DND-41 (cell line): ENCODE measurements around the gene LGR4.

Experiments
- ATAC-seq: fragments of 200-7000 bp; cut with Tn5 transposase; 3 replicates; pipeline ENCODE4 v1.9.1; 2021; ENCODE audit warnings: low read depth; ENCODE audit not compliant: insufficient read depth
- DNase-seq: peaks from one replicate; pipeline ENCODE4 v3.0.0-alpha.2; 2020
- H2AFZ ChIP-seq: 2 replicates; pipeline ENCODE4 v1.6.0; 2012; ENCODE audit warnings: low read depth, low read length
- H3K27ac ChIP-seq: 2 replicates; pipeline ENCODE4 v1.5.1; 2012; ENCODE audit warnings: low read length, inconsistent platforms
- H3K27me3 ChIP-seq: fragments of 200-600 bp; sonication (generic); 2 replicates; pipeline ENCODE4 v1.6.0; 2012; ENCODE audit warnings: low read length, mild to moderate bottlenecking, inconsistent platforms; ENCODE audit not compliant: insufficient read depth, poor library complexity
- H3K36me3 ChIP-seq: 2 replicates; pipeline ENCODE4 v1.5.1; 2012; ENCODE audit warnings: low read length, inconsistent platforms; ENCODE audit not compliant: insufficient read depth
- H3K4me1 ChIP-seq: 2 replicates; pipeline ENCODE4 v1.5.1; 2012; ENCODE audit warnings: mild to moderate bottlenecking, low read length; ENCODE audit not compliant: insufficient read depth
- H3K4me2 ChIP-seq: 2 replicates; pipeline ENCODE4 v1.6.0; 2012; ENCODE audit warnings: mild to moderate bottlenecking, moderate library complexity, low read length, inconsistent platforms; ENCODE audit not compliant: insufficient read depth
- H3K4me3 ChIP-seq, 2 experiments: fragments of 200-600 bp in 1 of 2; shearing (Covaris generic) in 1 of 2; 2 replicates each; pipeline ENCODE4 v1.5.1; 2012 to 2016; ENCODE audit warnings: inconsistent platforms in 2 of 2, low read length in 2 of 2, mild to moderate bottlenecking in 2 of 2, low read depth in 1 of 2, moderate library complexity in 1 of 2
- H3K79me2 ChIP-seq: 2 replicates; pipeline ENCODE4 v1.6.0; 2012; ENCODE audit warnings: low read length, inconsistent platforms; ENCODE audit not compliant: insufficient read depth
- H3K9ac ChIP-seq: 2 replicates; pipeline ENCODE4 v1.6.0; 2012; ENCODE audit warnings: low read depth, mild to moderate bottlenecking, inconsistent platforms, low read length, moderate library complexity
- H3K9me3 ChIP-seq: 2 replicates; pipeline ENCODE4 v1.5.1; 2012; ENCODE audit warnings: low read length, moderate library complexity, mild to moderate bottlenecking, inconsistent platforms; ENCODE audit not compliant: insufficient read depth, severe bottlenecking
- H4K20me1 ChIP-seq: 2 replicates; pipeline ENCODE4 v1.6.0; 2012; ENCODE audit warnings: low read length; ENCODE audit not compliant: insufficient read depth
- EZH2 ChIP-seq: IDR thresholded peaks from 3 replicates; pipeline ENCODE4 v1.6.1; 2012; ENCODE audit warnings: borderline replicate concordance, low read depth, mild to moderate bottlenecking, moderate library complexity, low read length, inconsistent platforms; ENCODE audit not compliant: severe bottlenecking
- TF ChIP-seq, protein P1 (sequence below): IDR thresholded peaks from 2 replicates; pipeline ENCODE4 v1.5.1; 2012; ENCODE audit warnings: borderline replicate concordance, low read length, moderate library complexity, mild to moderate bottlenecking; ENCODE audit not compliant: poor library complexity, severe bottlenecking; ENCODE audit errors: extremely low read depth

The LGR4 gene

DNA sequence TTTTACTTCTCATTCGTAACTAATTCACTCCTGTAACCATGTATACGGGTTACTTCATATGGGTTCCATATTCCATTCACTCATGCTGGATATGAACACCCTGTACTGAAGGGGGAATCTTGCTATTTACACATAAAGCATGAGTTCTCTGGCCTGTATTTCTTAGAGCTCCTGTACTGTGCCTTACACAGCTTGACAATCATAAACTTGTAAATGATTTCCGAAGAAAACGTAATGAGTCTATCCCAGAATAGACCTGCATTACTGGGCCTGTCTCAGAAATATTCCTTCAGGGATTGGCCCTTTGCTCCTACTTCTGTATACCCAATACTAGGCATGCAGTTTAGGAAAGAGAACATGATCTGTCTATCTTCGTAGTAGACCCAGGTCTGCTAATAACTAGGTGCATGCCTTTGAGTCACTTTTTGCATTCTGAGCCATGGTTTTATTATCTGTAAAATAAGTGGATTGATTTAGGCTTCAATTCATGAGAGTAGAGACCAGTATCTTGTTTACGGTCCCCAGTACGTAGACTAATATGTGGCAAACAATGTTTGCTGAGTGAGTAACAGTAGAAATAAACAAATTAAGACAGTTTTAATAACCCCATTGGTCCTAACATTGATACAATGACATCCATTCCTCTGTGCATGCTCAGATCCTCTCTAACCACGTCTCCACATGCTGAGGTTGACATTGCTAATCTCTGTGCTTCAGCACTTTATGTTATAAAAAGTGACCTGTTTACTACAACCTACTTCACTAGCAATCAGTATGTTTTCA, 110.8 kb downstream of the LGR4 start:
- Histone ChIP-seq H3K79me2 (peaks cover 38% of the 10 kb centered on the region), H4K20me1 (no peaks in the 10 kb centered on the region), H3K27ac (peak overlapping the region; percentile 90), H3K9ac (peak overlapping the region; percentile 82), H2AFZ (peak overlapping the region; percentile 98), H3K9me3 (no peaks in the 10 kb centered on the region), H3K4me2 (peak overlapping the region; percentile 95), H3K27me3 (no peaks in the 10 kb centered on the region), H3K4me1 (peaks cover 45% of the 10 kb centered on the region), H3K4me3 (peak overlapping the region; percentile 49 to 93; a peak in 3 of 4 replicates), H3K36me3 (peaks cover 10% of the 10 kb centered on the region; the same call in 1 of the 2 replicates)
- TF ChIP-seq EZH2 = no peak
- TF ChIP-seq, protein P1, sequence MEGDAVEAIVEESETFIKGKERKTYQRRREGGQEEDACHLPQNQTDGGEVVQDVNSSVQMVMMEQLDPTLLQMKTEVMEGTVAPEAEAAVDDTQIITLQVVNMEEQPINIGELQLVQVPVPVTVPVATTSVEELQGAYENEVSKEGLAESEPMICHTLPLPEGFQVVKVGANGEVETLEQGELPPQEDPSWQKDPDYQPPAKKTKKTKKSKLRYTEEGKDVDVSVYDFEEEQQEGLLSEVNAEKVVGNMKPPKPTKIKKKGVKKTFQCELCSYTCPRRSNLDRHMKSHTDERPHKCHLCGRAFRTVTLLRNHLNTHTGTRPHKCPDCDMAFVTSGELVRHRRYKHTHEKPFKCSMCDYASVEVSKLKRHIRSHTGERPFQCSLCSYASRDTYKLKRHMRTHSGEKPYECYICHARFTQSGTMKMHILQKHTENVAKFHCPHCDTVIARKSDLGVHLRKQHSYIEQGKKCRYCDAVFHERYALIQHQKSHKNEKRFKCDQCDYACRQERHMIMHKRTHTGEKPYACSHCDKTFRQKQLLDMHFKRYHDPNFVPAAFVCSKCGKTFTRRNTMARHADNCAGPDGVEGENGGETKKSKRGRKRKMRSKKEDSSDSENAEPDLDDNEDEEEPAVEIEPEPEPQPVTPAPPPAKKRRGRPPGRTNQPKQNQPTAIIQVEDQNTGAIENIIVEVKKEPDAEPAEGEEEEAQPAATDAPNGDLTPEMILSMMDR = no peak
- no peak for DNase-seq
- no peak for ATAC-seq

DNA sequence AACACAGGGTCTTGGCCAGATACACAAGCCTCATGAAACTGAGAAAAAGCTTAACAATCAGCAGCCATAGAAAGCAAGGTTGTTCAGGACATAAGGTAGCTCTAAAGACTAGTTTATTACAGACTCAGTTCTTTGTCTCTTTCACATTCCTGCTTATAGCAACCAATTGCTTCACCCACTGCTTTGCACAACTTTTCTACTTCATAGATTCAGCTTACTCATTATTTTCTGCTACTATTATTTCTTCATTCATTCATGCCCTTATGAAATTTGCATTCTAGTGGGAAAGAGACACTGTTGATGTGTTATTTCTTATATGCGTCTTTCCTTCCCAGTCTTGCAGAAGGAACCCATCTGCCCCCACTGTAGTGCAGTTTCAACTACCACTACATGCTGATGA, 114.3 kb downstream of the LGR4 start:
- H3K36me3 ChIP-seq = peaks cover 14% of the 10 kb centered on the region; the same call in 1 of the 2 replicates
- H3K27ac ChIP-seq = no peak overlapping the region
- peak overlapping the region; percentile 27; the same call in 1 of the 2 replicates for H3K4me2 ChIP-seq
- no peak overlapping the region for H2AFZ ChIP-seq
- peaks cover 37% of the 10 kb centered on the region for H3K4me1 ChIP-seq
- H3K9ac ChIP-seq = no peak overlapping the region
- H3K27me3 ChIP-seq = no peaks in the 10 kb centered on the region
- peaks cover 37% of the 10 kb centered on the region for H3K79me2 ChIP-seq
- no peaks in the 10 kb centered on the region for H4K20me1 ChIP-seq
- H3K4me3 ChIP-seq = no peak overlapping the region
- no peak for TF ChIP-seq EZH2
- TF ChIP-seq, protein P1 = no peak
- DNase-seq = no peak
- H3K9me3 ChIP-seq = no peaks in the 10 kb centered on the region
- ATAC-seq = no peak

DNA sequence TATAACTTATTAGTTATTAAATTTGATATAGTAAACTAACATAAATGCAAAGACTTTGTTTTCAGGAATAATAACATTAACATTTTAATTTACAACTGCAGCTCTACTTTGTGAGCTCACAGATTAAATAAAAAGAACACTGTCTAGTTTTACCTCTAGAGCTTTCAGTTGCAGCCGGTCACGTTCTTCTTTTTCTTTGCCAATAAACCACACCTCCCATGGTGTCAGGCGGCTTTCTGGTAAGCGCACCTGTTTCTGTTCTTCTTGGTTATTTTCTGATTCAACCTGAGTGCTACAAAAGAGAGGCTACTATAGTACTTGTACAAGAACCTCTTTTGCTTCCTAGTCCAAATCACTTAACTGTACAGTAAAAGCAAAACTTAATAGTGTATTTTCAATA, 115.3 kb downstream of the LGR4 start:
- no peaks in the 10 kb centered on the region for H4K20me1 ChIP-seq
- peaks cover 18% of the 10 kb centered on the region; the same call in 1 of the 2 replicates for H3K36me3 ChIP-seq
- H3K4me1 ChIP-seq = peaks cover 36% of the 10 kb centered on the region
- peaks cover 32% of the 10 kb centered on the region for H3K79me2 ChIP-seq
- no peak overlapping the region for H3K4me3 ChIP-seq
- TF ChIP-seq EZH2 = no peak
- TF ChIP-seq, protein P1 = no peak
- H3K4me2 ChIP-seq = no peak overlapping the region; the same call in 1 of the 2 replicates
- no peak overlapping the region for H3K9ac ChIP-seq
- H3K27ac ChIP-seq = no peak overlapping the region
- H3K27me3 ChIP-seq = no peaks in the 10 kb centered on the region
- ATAC-seq (no peak), DNase-seq (no peak)
- no peaks in the 10 kb centered on the region for H3K9me3 ChIP-seq
- H2AFZ ChIP-seq = no peak overlapping the region
